Nephron progenitor cell (in vitro differentiated cells): Measurements from ENCODE around the gene SETDB1.

ENCODE experiments used
- DNase-seq: peaks from one replicate; pipeline ENCODE4 v3.0.0; 2021
- H3K27ac Mint-ChIP-seq: 2 replicates; pipeline ENCODE4 v1.8.0; 2021; ENCODE audit warnings: mild to moderate bottlenecking, moderate library complexity, mixed read lengths
- H3K27me3 Mint-ChIP-seq: 2 replicates; pipeline ENCODE4 v1.8.0; 2021; ENCODE audit warnings: mild to moderate bottlenecking, low read depth, mixed read lengths; ENCODE audit not compliant: poor library complexity
- H3K36me3 Mint-ChIP-seq: 2 replicates; pipeline ENCODE4 v1.8.0; 2021; ENCODE audit warnings: low read depth, mixed read lengths
- H3K4me1 Mint-ChIP-seq: 2 replicates; pipeline ENCODE4 v1.8.0; 2021; ENCODE audit warnings: mixed read lengths
- H3K4me3 Mint-ChIP-seq: 2 replicates; pipeline ENCODE4 v1.8.0; 2021; ENCODE audit warnings: mild to moderate bottlenecking, moderate library complexity, mixed read lengths
- H3K9me3 Mint-ChIP-seq: 2 replicates; pipeline ENCODE4 v1.8.0; 2021; ENCODE audit warnings: mild to moderate bottlenecking, moderate library complexity, mixed read lengths
- TF ChIP-seq, protein P1 (sequence below): fragments of 200-600 bp; sonication (generic); IDR thresholded peaks from 2 replicates; pipeline ENCODE4 v1.5.0; 2021; ENCODE audit warnings: antibody characterized with exemption

SETDB1 gene

DNA sequence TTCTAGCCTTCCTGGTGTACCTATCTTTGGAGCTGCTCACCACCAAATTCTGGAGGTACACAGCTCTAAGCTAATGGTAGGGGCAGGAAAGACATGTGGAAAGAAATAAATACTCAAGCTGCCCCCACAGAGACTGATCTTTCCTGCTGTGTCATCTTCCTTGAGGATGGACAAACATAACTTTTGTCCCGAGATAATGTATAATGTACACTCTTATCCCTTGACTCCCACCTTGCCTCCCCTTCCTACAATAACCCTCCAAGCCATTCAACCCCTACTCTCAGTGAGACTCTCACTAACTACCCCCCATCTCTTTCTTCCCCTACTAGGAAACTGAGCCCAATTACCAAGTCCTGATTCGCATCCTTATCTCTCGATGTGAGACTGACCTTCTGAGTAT, 68.1 kb downstream of the SETDB1 start:
- H3K9me3 Mint-ChIP-seq = no peaks in the 10 kb centered on the region
- H3K4me1 Mint-ChIP-seq = peaks cover 12% of the 10 kb centered on the region
- no peak overlapping the region for H3K4me3 Mint-ChIP-seq
- H3K36me3 Mint-ChIP-seq = no peaks in the 10 kb centered on the region
- H3K27me3 Mint-ChIP-seq = peaks cover 5% of the 10 kb centered on the region
- no peak overlapping the region for H3K27ac Mint-ChIP-seq
- no peak for DNase-seq
- TF ChIP-seq, protein P1, sequence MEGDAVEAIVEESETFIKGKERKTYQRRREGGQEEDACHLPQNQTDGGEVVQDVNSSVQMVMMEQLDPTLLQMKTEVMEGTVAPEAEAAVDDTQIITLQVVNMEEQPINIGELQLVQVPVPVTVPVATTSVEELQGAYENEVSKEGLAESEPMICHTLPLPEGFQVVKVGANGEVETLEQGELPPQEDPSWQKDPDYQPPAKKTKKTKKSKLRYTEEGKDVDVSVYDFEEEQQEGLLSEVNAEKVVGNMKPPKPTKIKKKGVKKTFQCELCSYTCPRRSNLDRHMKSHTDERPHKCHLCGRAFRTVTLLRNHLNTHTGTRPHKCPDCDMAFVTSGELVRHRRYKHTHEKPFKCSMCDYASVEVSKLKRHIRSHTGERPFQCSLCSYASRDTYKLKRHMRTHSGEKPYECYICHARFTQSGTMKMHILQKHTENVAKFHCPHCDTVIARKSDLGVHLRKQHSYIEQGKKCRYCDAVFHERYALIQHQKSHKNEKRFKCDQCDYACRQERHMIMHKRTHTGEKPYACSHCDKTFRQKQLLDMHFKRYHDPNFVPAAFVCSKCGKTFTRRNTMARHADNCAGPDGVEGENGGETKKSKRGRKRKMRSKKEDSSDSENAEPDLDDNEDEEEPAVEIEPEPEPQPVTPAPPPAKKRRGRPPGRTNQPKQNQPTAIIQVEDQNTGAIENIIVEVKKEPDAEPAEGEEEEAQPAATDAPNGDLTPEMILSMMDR = no peak

GRCh38 chr1:150995460-150995859, 69.3 kb downstream of the SETDB1 start:
- Mint-ChIP-seq H3K27me3 (peaks cover 5% of the 10 kb centered on the region), H3K4me3 (no peak overlapping the region), H3K27ac (no peak overlapping the region), H3K36me3 (peaks cover 5% of the 10 kb centered on the region), H3K9me3 (no peaks in the 10 kb centered on the region), H3K4me1 (peaks cover 12% of the 10 kb centered on the region)
- TF ChIP-seq, protein P1 = no peak
- DNase-seq = no peak

- peak; percentile 56 for DNase-seq
- TF ChIP-seq, protein P1 = peak; percentile 84
- Mint-ChIP-seq H3K27ac (no peak overlapping the region), H3K4me3 (no peak overlapping the region), H3K4me1 (peaks cover 12% of the 10 kb centered on the region), H3K9me3 (no peaks in the 10 kb centered on the region), H3K36me3 (peaks cover 9% of the 10 kb centered on the region), H3K27me3 (peaks cover 5% of the 10 kb centered on the region)
Observed at GRCh38 chr1:150995896-150996295, 69.7 kb downstream of the SETDB1 start.

DNA sequence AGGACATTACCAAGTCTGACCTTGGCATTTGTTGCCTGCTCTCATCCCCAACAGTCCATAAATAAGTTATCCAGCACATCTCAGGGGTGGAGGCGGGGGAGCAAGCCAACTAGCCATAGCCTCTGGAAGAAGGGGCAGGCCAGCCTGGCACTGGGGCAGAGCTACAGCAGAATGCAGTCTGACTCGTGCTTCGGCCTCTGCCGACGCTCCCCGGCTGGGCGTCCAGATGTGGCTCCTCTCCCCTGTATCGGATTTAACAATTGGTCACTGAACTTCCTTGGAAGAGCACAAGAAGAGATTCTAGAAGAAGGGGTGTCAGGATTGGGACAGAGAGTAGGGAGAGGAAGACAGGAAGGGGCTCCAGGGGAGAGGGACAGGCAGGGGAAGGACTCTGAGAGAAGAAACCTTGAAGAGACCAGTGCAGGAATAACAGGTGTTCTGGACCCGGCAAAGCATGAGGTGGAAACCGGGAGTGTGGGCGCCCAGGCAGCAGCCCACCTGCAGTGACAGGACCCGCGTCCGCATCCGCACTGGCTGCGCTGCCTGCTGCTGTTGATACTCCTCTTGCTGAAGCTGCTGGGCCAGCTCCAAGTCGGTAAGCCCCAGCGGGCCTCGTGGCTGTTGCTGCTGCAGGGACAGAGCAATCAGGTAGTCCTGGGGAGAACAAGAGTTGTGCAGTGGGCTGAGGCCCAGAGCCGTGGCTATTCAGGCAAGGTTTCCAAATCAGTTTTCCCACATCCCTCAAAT, 71.1 kb downstream of the SETDB1 start:
- Mint-ChIP-seq H3K27me3 (peaks cover 8% of the 10 kb centered on the region), H3K27ac (peak overlapping the region; percentile 76), H3K9me3 (no peaks in the 10 kb centered on the region), H3K36me3 (peaks cover 21% of the 10 kb centered on the region), H3K4me3 (no peak overlapping the region), H3K4me1 (peaks cover 19% of the 10 kb centered on the region)
- TF ChIP-seq, protein P1 = no peak
- no peak for DNase-seq

DNA sequence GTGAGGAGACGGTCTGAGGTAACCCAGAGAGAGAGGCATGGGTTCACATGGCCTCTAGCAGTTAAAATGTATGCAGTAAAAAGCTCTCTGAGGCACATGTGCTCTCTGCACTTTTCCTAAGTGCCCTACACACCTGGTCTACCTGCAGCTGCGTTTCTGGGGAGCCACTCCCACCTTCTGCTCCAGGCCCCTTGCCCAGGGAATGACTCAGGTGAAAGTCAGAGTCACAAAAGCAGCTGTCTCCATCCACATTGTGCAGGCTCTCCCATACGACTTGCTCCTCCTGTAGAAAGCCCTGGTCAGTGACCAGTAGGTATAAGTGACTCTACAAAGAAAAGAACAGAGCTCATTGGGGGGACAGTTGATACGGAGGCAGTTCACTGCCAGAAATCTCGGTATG, 71.8 kb downstream of the SETDB1 start:
- Mint-ChIP-seq H3K36me3 (peaks cover 21% of the 10 kb centered on the region), H3K27ac (no peak overlapping the region), H3K4me1 (peaks cover 26% of the 10 kb centered on the region), H3K4me3 (no peak overlapping the region), H3K27me3 (peaks cover 8% of the 10 kb centered on the region), H3K9me3 (no peaks in the 10 kb centered on the region)
- TF ChIP-seq, protein P1 = no peak
- DNase-seq = no peak
